ENCODE data around the gene CYP26C1.

- TF ChIP-seq POLR2A (IDR thresholded peaks at IDR 0.05; ENCODE audit: low read depth, low read length) (no peak), TAF1 (IDR thresholded peaks at IDR 0.05; ENCODE audit: borderline replicate concordance, low read depth, low read length) (no peak), POLR2AphosphoS5 (IDR thresholded peaks at IDR 0.05; ENCODE audit: low read depth, low read length) (no peak)
Measured at GRCh38 chr10:93081834-93082233, 21.2 kb downstream of the CYP26C1 start.
